ENCODE measurements around the gene ENOPH1.

GRCh38 chr4:82463221-82463620 lies 32.8 kb downstream of the ENOPH1 start:
- TF ChIP-seq SPI1 (IDR thresholded peaks at IDR 0.05; ENCODE audit: low read depth, low read length): no peak
- TF ChIP-seq POLR2A (IDR thresholded peaks at IDR 0.05; ENCODE audit: low read depth, low read length): no peak
- TF ChIP-seq TAF1 (IDR thresholded peaks at IDR 0.05; ENCODE audit: low read depth, low read length): no peak
- TF ChIP-seq POLR2AphosphoS5 (IDR thresholded peaks at IDR 0.05; ENCODE audit: low read depth, low read length): no peak

Data from GM12891 (cell line).